Urothelium cell line (cell line): ENCODE data around the gene CDC42EP4.
"Not testable (repeated sequence)": the region's sequence is repeated elsewhere in the genome, so short reads cannot be mapped to it uniquely, and the experiment has no call there.

Experiments
- DNase-seq: peaks from one replicate; pipeline ENCODE4 v3.0.0; 2011; ENCODE audit warnings: low spot score, mixed read lengths
- FAIRE-seq: peaks from 2 replicates; lab custom pipeline; 2011; peaks lifted over from hg19 to GRCh38; lab: Jason Lieb, UNC

The CDC42EP4 gene

DNA sequence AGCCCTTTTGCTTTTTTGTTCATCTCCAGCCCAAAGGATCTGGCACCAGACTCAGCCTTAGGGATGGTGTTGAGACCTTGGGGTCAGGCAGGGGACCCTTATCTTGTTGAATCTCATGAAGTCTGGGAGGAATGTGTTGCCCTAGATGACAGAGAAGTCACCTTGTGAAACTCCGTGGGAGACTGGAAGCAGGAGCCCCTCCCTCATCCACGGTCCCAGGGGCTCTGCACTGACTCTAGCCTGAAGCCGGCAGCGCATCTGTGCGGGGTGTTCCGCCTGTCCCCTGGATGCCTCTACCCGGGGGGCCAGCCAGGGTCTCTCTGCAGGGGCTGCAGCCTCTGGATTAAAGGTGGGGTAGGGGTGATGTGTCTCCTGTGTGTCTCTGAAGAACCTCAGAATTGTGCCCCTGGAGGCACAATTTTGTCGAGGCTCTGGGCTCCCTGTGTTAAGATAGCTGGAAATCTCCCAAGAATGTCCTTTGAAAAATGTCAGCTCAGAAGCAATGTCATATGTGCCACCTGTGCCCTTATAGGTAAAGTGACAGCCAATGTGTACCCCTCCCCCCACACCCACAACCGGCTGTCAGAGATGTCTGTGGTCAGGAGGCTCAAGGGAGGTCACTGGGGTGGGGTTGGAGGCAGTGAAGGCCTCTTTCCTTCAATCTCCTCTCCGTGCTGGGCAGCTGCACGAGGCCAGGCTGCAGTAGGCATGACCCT, 32.1 kb upstream of the CDC42EP4 start:
- FAIRE-seq (peak; percentile 27), DNase-seq (peak; percentile 40)

DNA sequence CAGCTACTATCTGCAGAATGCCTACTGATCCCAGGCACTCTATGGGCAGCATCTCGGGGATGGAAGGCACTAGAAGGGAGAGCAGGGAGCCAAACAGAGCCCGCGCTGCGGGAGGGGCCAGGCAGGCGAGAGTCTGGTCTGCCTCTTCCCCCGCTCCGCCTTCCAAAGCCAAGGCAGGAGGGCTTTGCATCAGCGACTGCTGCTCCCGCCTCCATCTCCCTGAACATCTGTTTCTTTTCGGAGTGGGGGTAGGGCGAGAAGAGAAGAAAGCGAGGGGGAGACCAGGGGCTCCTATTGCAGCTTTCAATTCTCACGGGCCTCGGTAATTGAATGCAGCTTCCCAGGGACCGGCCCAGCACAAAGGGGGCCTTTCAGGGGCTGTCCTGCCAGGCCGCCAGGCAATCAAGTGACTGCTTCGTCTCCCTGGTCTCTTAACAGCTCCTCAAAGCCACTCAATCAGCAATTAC, 31.4 kb upstream of the CDC42EP4 start:
- DNase-seq = peak; percentile 97
- FAIRE-seq = no peak

DNA sequence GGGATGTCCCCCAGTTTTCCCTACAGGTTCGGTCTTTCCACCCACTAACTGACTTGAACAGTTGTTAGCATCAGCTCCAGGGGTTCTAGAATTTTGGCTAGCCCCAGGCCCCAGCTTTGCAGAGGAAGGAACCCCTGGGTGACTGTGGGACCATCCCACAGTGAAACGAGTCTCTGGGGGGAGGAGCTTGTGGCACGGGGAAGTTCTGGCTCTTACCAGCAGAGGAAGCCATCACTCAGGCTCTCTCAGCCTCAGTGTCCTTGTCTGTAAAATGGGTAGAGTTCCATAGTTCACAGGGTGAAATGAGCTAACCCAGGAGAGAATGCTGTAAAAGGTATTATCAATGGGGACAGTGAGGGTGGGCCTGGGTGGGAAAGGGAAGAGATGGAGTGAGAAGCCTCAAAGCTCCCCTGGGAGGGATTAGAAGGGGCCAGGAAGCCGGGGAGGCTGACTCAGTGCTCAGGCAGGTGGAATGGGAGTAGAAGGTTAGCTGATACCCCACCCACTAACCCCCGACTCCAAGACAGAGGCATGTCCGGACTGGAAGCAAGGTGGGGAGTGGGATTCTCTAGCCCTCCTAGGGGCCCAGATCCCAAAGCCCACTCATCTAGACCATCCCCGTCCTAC, 30.9 kb upstream of the CDC42EP4 start:
- no peak for FAIRE-seq
- DNase-seq = peak; percentile 87

DNA sequence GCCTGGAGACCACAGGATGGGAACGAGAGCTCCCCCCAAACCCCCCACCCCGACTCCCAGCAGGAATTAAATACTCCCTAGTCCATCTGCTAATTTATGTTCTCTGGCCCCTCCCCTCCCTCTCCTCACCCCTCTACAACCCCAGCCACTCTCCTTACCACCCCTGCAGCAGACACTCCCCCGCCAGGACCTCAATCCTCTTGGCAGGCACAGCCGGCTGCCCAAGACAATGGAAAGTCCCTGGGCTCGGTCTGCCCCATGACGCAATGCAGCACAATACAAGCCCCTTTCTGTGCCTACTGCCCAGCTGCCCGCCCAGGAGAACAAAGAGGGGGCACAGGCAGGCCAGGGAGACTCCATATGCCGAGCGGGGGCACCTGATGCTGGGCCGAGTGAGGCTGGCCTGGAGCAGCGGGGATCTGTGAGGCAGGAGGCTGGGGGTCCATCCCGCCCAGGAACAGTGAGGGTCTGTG, 30.3 kb upstream of the CDC42EP4 start:
- DNase-seq (peak; percentile 98), FAIRE-seq (peak; percentile 99)

DNA sequence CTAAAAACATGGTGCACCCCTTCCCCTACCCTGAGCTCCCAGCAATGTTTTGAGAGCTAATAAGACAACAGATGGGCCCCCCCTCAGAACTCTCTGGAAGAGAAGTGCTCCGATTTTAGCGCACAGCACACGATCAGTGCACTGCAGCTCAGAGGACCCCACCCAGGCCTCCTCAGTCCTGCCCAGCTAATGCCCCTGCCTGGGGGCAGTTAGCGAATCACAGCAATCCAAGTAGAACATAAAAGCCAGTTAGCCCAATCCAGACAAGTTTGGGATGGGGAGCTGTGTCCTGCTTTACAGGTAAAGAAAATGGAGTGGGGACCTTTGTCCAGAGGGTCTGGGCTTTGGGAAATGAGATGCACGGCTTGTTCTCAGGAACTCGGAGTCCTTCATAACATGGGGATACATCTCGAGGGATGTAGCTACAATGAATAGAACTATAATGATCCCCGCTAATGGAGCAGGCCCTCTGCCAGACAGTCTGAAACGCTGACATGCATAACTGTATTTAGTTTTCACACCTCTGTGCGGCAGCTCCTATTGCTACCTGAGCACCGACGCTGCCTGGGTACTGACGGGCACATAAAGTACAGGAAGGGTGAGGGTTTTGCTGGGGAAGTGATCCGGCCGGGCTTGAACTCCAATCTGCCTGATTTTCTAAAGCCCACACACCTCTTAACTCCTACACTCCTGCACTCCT, 29.7 kb upstream of the CDC42EP4 start:
- DNase-seq = no peak
- FAIRE-seq = no peak

DNA sequence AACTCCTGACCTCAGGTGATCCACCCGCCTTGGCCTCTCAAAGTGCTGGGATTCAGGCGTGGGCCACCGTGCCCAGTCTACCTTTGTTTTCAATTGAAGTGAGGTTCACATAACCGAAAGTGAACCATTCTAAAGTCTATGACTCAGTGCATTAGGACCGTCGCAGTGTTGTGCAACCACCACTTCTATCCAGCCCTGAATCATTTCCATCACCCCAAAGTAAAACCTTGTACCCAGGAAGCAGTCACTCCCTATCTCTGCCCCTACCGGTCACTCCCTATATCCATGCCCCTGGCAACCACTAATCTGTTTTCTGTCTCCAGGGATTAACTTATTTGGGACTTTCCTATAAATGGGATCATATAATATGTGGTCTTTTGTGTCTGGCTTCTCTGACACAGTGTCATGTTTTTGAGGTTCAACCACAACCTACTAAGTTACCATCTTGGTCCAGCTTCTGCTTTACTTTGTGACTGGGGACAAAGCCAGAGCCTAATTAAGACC, 28.3 kb upstream of the CDC42EP4 start:
- FAIRE-seq (peak; percentile 98), DNase-seq (peak; percentile 90)

DNA sequence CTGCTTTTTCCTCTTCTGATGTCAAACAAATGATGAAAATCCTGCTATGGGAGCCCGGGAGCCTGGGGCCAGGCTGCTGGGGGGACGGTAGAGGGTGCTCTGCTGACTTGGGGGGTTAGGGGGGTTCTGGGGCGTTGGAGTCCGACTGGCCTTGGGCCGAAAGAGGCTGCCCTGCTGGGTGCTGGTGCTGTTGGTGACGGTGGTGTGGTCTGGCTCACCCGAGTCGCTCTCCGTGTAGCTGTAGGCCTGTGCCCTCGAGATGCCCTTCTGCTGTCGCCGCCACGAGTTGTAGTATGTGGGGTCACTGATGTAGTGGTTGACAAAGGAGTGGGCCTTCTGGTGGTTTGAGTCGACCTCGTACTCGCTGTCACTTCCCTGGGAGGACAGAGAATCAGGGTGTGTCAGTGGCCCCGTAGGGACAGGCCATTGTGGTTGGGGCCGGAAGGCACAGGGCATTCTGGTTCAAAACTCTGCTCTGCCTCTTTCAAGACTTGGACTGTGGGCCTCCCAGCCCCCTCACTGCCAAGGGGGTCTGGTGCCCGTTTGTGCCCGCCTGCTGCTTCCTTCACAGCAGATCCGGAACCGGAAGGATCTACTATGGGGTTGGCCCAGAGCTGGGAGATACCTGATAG, 26.9 kb upstream of the CDC42EP4 start:
- DNase-seq (no peak), FAIRE-seq (peak; percentile 92)

DNA sequence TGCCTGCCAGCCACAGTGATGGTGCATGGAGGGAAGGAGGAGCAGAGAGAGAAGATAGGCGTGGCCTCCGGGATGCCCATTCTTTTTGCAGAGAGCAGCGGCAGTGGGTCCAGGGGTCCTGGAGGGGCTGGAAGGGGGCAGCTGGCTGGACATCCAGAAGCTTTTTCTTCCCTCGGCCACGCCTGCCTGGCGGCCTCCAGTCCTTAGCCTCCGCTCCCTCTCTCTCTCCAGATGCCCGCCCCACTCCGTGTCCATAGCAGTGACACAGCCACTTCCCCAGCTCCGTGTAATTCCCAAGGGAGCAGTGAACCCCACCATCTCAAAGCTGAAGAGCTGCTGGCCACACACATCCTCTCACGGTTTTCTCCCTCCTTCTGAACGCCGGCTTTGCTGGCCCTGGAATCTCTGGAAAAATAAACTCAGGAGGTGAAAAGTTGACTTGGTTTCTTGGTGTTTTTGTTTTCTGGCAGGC, 26.3 kb upstream of the CDC42EP4 start:
- no peak for DNase-seq
- FAIRE-seq = peak; percentile 20

DNA sequence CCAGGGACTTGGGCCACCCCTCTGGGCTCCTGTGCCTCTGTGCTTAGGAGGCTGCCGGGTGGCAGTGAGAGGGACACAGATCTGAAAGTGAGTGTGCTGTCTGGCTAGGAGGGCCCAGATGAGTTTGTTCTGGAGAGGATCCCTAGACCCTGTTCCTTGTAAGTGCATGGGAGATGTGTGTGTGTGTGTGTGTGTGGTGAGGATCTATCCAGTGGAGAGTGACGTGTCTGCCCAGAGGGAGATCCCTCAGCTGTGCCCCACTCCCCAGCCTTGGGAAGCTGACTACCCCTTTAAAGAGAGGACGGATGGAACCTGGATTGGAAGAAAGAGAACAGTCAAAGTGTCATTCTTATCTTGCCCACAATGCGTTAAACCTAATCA, 25.5 kb upstream of the CDC42EP4 start:
- FAIRE-seq (no peak), DNase-seq (no peak)

DNA sequence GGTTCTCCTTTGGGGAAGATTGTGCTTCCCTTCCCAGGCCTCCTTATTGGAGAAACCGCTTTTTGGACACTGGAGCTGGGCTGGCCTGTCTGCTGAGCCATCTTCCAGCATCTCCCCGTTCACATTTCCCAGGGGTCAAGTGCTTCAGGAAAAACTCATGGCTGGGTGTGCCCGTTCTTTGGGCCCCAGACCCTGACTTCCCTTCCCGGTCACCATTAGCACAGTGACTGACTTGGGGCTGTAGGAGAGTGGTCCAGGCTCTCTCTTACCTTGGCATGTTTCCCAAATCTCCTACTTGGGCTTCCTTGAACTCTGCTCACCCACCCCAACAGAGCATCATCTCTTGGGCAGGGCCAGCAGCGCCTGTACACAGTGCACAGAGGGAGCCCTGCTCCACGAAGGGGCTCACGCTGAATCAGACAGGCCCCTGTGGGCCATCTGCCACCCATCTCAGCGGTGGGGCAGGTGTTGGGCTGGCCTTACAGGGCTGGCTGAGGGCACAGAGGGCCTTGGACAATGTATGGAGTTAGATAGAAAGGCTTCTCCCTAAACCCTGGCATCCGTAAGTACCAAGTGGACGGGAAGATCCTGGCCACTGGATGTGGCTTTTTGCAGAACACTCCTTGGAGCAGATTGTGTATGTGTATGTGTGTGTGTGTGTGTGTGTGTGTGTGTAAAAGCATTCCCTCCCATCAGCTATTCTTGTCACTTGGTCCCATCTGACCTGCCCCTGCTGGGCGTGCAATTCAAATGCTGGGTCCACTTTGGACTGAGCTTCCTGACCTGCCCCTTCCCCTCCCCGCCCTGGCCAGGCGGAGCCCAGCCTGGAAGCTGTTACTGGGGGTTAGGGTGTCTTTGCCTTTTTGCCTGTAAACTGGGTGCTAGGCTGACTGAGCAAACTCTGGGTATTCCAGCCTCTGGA, 24.9 kb upstream of the CDC42EP4 start:
- no peak for DNase-seq
- FAIRE-seq = peak; percentile 91

DNA sequence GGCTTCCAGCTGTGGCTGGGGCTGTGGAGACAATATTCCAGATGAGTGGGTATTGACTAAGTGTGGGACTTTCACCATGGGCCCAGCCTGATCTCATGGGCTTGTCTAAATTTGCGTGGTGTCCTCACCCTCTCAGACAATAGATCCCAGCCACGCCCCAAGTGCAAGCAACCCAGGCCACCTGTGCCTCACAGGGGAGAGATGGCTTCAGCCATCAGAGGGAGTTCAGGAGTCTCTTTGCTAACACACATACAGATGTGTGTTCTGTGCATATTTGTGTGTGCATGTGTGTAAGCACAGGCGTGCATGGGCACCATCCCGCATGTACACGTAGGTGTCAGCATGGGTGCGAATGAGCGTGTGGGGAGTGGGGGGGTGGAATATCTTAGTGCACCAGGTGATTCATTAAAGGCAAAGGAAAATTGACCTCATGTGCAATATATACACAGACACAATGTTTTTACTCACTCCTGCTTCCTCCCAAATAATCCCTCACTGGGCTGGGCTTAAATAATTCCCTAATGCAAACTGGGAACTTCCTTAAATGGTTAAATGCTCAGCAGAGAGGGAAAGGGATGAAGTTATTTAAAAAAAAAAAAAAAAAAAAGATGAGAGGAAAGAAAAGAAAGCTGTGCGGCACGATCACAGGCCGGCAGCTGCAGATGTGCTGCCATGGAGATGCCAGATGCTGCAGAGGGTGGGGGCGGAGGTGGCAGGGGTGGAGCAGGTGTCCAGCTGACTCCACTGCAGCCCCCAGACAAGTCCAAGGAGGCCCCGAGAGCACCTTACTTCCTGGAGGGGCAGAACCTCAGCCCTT, 24.0 kb upstream of the CDC42EP4 start:
- peak; percentile 80 for FAIRE-seq
- DNase-seq = no peak

DNA sequence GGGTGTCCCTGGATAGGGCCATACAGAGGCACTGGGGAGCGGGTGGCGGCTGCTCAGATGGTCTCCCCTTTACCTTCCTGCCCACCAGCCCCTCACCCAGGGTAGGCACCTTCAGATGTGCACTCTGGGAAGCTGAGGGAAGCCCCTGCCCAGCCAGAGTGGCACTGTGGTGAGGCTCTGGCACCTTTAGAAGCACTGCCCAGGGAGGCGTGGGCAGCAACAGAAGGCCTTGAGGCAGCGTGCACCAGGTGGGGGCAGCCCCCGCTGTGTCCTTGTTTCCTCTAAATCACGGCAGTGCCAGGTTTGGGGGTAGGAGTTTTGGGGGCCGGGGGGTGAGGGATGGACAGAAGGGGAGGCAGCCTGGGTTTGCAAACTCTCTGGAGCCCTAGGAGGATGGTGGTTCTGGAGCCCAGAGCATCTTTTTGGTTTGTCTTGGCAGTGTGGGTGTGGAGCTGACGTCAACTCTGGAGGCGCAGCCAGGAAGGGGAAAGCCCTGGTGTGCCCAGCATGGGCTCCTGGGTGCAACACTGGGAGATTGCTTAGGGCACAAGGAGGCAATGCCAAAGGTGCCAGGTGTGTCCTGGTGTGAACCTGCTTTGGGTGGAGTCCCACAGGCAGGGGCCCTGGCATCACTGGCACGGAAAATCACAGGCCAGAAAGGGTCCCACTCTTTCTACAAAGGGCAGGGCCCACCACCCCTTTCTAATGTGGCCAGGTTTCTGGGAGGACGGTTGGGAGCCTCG, 23.1 kb upstream of the CDC42EP4 start:
- DNase-seq = no peak
- FAIRE-seq = peak; percentile 71

DNA sequence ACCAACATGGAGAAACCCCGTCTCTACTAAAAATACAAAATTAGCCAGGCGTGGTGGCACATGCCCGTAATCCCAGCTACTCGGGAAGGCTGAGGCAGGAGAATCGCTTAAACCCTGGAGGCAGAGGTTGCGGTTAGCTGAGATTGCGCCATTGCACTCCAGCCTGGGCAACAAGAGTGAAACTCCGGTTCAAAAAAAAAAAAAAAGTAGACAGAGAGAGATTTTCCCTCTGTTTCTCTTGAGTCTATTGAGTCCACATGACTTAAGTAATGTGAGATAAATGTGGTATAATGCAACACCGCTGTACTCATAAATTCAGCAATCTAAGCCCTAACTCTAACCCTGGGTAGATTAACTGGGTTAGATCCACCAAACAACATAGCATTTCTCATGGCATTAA, 21.6 kb upstream of the CDC42EP4 start:
- FAIRE-seq, DNase-seq: not testable (repeated sequence)

DNA sequence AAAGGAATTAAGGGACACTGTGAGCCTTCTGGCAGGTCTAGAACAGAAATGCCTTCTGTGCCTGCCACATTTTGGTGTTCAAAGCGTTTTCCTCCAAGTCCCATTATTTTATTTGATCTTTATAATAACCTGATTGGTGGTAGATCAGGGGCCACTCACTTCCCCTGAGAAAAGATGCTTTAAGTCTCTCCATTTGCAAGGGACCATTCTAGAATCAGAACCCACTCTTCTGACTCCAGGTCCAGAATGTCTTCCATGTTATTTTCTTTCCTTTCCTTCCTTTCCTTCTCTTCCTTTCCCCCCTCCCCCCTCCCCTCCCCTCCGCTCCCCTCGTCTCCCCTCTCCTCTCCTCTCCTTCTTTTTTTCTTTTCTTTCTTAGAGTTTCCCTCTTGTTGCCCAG, 19.3 kb upstream of the CDC42EP4 start:
- DNase-seq (no peak), FAIRE-seq (no peak)

DNA sequence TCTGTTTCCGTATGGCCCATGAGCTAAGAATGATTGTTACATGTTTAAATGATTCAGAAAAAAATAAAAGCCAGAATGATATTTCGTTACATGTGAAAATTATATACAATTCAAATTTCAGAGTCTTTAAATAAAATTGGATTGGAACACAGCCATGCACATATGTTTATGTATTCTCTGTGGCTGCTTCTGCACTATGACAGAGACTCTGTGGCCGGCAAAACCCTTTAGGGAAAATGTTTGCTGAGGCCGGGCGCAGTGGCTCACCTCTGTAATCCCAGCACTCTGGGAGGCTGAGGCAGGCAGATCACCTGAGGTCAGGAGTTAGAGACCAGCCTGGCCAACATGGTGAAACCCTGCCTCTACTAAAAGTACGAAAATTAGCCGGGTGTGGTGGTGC, 15.9 kb upstream of the CDC42EP4 start:
- DNase-seq (no peak), FAIRE-seq (no peak)

DNA sequence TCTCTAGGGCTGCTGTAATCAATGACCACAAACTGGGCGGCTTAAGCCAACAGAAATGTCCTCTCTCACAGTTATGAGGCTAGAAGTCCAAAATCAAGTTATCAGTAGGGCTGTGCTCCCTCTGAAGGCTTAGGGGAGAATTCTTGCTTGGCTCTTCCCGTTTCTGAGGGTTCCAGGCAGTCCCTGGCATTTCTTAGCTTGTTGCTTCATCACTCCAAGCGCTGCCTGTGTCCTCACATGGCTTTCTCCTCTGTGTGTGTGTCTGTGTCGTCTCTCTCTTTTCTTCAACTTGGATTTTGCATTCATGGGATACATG, 13.7 kb upstream of the CDC42EP4 start:
- DNase-seq (no peak), FAIRE-seq (no peak)

DNA sequence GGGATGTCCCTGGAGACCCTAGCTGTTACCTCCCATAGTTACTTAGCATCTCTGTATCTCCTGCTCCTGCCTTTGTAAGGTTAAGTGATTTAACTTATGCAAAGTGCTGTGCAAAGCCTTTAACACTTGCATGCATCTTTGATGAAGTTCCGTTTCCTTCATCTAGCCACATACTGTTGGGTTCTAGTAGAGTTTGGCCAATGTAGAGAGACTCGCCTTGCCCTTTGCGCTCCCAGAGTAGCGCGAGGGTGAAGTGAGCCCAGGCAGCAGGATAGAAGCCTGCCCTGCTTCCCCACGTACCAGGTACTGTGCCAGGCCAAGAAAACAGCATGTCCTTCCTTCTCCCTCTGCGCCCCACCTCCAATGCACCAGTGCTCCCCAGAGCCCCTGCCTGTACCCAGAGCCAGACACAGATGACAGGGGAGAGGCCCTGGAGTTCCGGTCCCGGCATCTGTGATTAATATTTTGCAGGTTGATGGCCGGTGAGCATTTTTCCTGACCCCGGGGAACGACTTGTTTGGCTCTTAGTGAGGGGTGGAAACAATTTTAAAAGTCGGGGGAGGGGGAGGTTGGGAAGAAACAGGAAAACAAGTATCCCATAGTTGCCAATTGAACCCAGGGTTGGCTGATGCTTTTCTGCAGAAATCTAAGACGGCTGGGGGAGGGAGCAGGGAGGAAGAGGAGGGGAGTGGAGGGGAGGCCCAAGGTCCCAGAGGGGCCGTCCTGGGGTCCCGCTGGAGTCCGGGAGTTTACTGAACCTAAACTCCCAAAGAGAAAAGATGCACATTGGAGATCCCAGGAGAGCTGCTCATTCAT, 13.1 kb upstream of the CDC42EP4 start:
- no peak for DNase-seq
- FAIRE-seq = peak; percentile 65

DNA sequence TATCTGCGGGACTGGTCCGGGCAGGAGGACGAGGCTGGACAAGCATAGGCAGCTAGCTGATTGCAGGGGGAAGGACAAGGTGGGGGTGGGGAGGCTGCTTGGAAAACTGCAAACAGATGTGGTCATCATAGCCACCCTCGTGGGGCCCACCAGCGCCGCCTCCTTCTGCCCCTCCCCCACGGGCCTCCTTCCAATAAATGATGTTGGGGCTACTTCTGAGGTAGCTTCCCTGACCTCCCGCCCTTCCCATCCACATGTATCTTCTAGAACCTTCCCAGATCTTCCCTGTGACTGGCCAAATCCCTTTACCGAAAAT, 12.3 kb upstream of the CDC42EP4 start:
- FAIRE-seq (no peak), DNase-seq (no peak)
